ENCODE data around the gene PROC. TPM values are rescaled to one million over a fixed set of nuclear protein-coding genes. Genes with fewer than 3 reads are reported as not detected.

The PROC gene
- total RNA-seq, 1 experiment from 2014 or later: not detected

DNA sequence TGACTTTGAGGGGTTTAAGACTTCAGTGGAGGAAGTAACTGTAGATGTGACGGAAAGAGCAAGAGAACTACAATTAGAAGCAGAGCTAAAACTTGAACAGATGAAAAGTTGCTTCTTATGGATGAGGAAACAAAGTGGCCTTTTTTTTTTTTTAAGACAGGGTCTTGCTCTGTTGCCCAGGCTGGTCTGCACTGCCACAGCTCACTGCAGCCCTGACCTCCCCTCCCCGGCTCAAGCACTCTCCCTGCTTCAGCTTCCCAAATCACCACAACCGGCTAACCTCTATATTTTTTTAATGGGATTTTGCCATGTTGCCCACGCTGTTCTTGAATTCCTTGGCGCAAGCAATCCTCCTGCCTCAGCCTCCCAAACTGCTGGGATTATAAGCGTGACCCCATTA, 33.7 kb upstream of the PROC start (continued):
- TF ChIP-seq, protein P1, sequence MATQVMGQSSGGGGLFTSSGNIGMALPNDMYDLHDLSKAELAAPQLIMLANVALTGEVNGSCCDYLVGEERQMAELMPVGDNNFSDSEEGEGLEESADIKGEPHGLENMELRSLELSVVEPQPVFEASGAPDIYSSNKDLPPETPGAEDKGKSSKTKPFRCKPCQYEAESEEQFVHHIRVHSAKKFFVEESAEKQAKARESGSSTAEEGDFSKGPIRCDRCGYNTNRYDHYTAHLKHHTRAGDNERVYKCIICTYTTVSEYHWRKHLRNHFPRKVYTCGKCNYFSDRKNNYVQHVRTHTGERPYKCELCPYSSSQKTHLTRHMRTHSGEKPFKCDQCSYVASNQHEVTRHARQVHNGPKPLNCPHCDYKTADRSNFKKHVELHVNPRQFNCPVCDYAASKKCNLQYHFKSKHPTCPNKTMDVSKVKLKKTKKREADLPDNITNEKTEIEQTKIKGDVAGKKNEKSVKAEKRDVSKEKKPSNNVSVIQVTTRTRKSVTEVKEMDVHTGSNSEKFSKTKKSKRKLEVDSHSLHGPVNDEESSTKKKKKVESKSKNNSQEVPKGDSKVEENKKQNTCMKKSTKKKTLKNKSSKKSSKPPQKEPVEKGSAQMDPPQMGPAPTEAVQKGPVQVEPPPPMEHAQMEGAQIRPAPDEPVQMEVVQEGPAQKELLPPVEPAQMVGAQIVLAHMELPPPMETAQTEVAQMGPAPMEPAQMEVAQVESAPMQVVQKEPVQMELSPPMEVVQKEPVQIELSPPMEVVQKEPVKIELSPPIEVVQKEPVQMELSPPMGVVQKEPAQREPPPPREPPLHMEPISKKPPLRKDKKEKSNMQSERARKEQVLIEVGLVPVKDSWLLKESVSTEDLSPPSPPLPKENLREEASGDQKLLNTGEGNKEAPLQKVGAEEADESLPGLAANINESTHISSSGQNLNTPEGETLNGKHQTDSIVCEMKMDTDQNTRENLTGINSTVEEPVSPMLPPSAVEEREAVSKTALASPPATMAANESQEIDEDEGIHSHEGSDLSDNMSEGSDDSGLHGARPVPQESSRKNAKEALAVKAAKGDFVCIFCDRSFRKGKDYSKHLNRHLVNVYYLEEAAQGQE (IDR thresholded peaks at IDR 0.05; ENCODE audit: low read depth): no peak
- TF ChIP-seq ZFX (IDR thresholded peaks at IDR 0.05) (no peak), EZH2phosphoT487 (IDR thresholded peaks at IDR 0.05; ENCODE audit: borderline replicate concordance) (no peak)

DNA sequence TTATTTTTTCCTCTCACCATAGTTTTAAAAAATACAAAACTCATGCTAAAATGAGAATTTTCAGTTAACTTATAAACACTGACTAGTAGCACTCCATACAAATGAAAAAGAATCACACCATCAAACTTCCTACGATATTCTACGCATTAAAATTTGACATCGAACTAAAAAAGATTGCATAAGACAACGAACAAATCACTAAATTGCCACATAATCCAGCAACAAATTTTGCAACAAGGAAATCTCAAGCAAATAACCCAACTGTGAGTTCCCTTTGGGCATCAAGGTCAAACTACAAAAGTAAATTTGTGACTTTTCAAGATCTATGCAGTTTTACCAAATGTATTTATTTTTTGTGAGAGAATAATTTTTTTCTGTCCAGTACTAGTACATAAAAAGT, 32.0 kb upstream of the PROC start:
- ChIA-PET CTCF (interaction anchor here (1.0 kb wide), 1 partner anchor 15 kb away, joined by 3 read pairs; no protein-coding TSS in a partner anchor), POLR2A (no interaction called here), RAD21 (ENCODE audit: low non-redundant PET in 1 of 2, low total read pairs in 2 of 2, uncharacterized antibody in 2 of 2, unreplicated experiment in 2 of 2) (no interaction called here)
- Histone ChIP-seq H3K4me3 (replicated peaks in 1 of 2; ENCODE audit: low read depth in 1 of 2, low read length in 2 of 2) (peak overlapping the region in 1 of 2 experiments; percentile 64; a peak in 2 of 4 replicates), H2AFZ (ENCODE audit: low read depth, low read length, poor library complexity, severe bottlenecking) (no peak overlapping the region), H3K27ac (ENCODE audit: low read depth, low read length) (no peak overlapping the region), H3K9ac (ENCODE audit: low read length) (peak overlapping the region; percentile 91; the same call in 1 of the 2 replicates), H3K27me3 (ENCODE audit: insufficient read depth, low read length) (no peaks in the 10 kb centered on the region), H3K9me3 (ENCODE audit: control insufficient read depth in 1 of 2, insufficient read depth in 1 of 2, low read depth in 1 of 2, low read length in 2 of 2) (no peaks in the 10 kb centered on the region), H3K4me2 (ENCODE audit: low read length) (peak overlapping the region; percentile 97), H3K79me2 (ENCODE audit: insufficient read depth, low read length) (peaks cover 53% of the 10 kb centered on the region), H4K20me1 (ENCODE audit: insufficient read depth) (no peaks in the 10 kb centered on the region), H3K4me1 (ENCODE audit: control insufficient read depth in 1 of 2, insufficient read depth in 2 of 2, low read length in 2 of 2) (peaks cover 14 to 18% of the 10 kb centered on the region in 2 experiments), H3K9me2 (ENCODE audit: insufficient read depth) (no peaks in the 10 kb centered on the region), H3K36me3 (ENCODE audit: control insufficient read depth in 1 of 2, insufficient read depth in 2 of 2, low read length in 2 of 2) (no peaks in the 10 kb centered on the region)
- TF ChIP-seq RAD21 (IDR thresholded peaks at IDR 0.05; ENCODE audit: low read depth) (no peak), ELF1 (IDR thresholded peaks at IDR 0.05; ENCODE audit: borderline replicate concordance, low read depth) (no peak), SIN3A (IDR thresholded peaks at IDR 0.05; ENCODE audit: low read depth) (no peak), EZH2 (IDR thresholded peaks at IDR 0.05) (no peak)
- TF ChIP-seq, protein P1 (IDR thresholded peaks at IDR 0.05; ENCODE audit: low read depth): no peak
- TF ChIP-seq, protein P2, sequence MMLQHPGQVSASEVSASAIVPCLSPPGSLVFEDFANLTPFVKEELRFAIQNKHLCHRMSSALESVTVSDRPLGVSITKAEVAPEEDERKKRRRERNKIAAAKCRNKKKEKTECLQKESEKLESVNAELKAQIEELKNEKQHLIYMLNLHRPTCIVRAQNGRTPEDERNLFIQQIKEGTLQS (IDR thresholded peaks at IDR 0.05): no peak
- ATAC-seq (no peak), DNase-seq (ENCODE audit: low read depth, low spot score) (no peak)
- no TSS peak for BruUV-seq (replicated peaks)
- intact Hi-C loops (cut with micrococcal nuclease): loop anchor here (5.0 kb wide), 1 partner anchor 324 kb away; no protein-coding TSS in a partner anchor

All from HCT116 (cell line).